Activated CD4-positive, CD25-positive, alpha-beta regulatory T cell treated with anti-CD3 and anti-CD28 coated beads, Interleukin-2, amount 50 U/mL, for 16 hours (primary cell): ENCODE results near the gene KLF7.

Experiments used
- DNase-seq: peaks from one replicate; pipeline ENCODE4 v3.0.0-alpha.2; 2020; ENCODE audit warnings: low read depth, low spot score

The KLF7 gene

GRCh38 chr2:207128867-207129266 is 36.9 kb downstream of the KLF7 start:
- no peak for DNase-seq

- no peak for DNase-seq
These were observed 38.9 kb downstream of the KLF7 start for GRCh38 chr2:207126724-207127308.

- DNase-seq = no peak
These were observed 41.9 kb downstream of the KLF7 start for GRCh38 chr2:207123776-207124391.

DNA sequence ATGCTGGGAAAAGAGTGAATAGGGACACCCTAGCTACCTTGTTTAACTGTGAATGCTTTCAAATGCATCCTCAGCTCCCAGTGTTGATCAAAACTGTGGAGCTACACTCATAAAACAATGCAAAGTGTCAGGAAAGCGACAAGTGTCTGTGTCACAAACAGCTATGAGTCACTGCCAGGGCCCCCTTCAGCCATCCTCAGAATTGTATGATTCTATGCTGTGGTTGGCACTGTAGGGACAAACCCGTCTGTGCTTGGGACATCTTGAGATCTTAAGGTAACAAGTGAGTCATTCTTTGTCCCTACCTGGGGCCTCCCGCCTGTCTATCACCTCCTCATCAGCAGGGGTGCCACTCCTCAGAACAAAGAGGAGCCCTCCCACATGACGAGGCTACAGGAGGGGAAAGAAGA is 42.4 kb downstream of the KLF7 start:
- DNase-seq = peak; percentile 16

GRCh38 chr2:207122651-207123334 is 43.0 kb downstream of the KLF7 start:
- no peak for DNase-seq

DNA sequence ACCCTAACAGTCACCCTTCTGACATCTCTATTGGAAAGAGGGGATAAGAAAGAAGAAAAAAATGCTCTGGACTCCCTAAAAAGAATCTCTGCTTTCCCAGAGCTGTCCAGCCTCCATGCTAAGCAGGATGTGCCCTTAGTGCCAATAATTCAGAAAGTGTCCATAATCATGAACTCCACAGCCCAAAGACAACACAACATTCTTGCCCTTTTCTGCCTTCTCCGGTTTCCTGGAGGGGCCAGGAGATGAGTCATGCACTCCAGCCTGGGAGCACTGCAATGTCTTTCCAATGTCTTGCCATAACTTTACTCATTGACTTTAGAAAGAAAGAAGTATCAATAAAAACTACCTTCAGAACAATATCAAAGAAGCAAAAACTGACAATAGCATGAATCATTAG is 44.0 kb downstream of the KLF7 start:
- DNase-seq = no peak

DNA sequence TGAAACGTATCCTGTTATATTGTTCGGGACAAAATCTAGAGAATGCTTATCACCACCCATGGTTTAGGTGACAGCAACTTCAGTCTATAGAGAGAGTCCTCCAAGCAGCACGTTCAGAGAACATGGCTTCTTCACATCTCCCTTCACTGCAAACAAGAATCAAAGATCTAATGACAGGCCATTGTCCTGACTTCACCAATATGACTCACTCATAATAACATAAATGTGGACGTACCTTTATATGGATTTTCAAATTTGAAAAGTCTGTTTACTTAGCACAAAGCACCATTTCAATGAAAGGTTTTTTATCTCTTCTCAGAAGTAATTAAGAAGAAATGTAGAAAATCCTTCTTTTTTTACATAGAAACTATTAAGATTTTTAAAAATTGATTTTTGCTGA is 46.7 kb downstream of the KLF7 start:
- DNase-seq = no peak

GRCh38 chr2:207117668-207118067 is 48.1 kb downstream of the KLF7 start:
- DNase-seq = no peak

GRCh38 chr2:207115715-207116364 is 49.9 kb downstream of the KLF7 start:
- DNase-seq = no peak

GRCh38 chr2:207113414-207113813 is 52.3 kb downstream of the KLF7 start:
- DNase-seq = no peak

DNA sequence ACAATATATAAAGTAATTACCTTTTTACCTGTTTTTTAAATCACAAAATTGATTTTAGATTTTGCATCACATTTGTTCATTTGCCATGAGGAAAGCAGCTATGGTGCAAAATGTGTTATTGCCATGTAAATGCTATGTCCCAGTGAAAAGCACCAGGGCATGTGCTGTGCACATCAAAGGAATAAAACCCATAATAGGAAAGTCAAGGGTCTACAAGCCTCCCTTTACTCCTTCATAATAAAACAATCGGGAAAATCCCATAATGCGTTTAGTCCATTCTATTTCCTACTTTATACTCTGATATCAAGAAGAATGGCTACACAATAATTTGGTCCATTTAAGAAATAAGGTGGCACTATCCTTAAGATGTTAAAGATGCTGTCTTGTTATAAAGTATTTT is 53.0 kb downstream of the KLF7 start:
- DNase-seq = no peak

DNA sequence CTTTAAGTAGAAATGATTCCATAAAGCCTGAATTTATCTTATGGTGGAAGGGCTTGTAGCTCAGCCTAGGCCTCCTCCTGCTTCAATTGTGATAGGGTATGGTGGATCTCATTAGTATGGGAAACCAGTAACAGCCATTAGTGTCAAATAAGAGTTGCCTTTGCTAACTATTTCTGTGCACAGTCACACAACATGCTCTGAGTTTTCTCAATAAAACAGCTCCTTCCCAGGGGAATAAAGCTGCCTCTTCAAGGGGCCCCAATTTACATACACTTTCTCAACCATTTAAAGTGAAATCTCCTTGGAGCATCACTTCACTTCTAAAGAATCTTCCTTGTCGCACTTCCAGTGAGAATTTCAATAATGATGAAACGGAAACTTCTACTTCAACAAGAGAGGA is 53.4 kb downstream of the KLF7 start:
- DNase-seq = no peak

DNA sequence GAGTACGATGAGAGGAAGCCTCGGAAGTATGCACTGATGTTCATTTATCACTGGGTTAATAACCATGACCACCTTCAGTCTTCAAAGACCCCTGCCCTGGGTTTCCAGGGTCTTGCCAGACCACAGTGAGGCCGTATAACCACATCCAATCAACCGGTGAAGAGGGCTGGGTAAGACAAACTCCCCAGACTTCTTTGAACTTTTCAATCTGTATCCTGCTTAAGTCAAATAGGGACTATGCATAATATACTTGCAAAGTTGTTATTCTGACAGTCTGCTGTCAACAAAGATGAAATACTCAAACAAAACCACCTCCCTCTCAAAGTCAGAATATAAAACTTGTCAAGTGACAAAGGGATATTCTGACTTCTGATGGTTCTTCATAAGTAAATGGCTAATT is 54.0 kb downstream of the KLF7 start:
- DNase-seq = no peak

- DNase-seq = no peak
These were observed 55.0 kb downstream of the KLF7 start for GRCh38 chr2:207110715-207111114.

GRCh38 chr2:207110310-207110709 is 55.4 kb downstream of the KLF7 start:
- DNase-seq = no peak

- DNase-seq = no peak
These were observed 56.0 kb downstream of the KLF7 start for GRCh38 chr2:207109768-207110167.

- no peak for DNase-seq
These were observed 57.3 kb downstream of the KLF7 start for GRCh38 chr2:207108440-207108839.

- DNase-seq = no peak
These were observed 58.2 kb downstream of the KLF7 start for GRCh38 chr2:207107551-207107950.

DNA sequence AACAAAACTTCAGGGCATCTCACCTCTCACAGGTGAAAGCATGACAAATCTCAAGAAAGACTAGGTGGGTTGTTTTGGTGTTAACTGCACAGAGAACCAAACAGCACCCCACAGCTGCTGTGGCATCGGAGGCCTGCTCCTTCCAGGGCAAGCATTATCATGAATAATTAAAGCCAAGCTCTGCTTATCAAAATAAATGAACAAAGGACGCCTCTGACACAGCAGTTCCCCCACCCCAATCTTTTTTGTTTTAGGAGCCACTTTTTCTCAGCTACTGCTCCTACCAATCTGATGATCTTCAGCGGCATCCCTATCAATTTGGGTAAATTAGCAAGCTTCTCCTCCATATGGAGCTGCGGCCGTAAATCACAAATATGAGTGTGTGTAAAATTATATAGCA is 58.6 kb downstream of the KLF7 start:
- no peak for DNase-seq

GRCh38 chr2:207103132-207103531 is 62.6 kb downstream of the KLF7 start:
- DNase-seq = no peak

DNA sequence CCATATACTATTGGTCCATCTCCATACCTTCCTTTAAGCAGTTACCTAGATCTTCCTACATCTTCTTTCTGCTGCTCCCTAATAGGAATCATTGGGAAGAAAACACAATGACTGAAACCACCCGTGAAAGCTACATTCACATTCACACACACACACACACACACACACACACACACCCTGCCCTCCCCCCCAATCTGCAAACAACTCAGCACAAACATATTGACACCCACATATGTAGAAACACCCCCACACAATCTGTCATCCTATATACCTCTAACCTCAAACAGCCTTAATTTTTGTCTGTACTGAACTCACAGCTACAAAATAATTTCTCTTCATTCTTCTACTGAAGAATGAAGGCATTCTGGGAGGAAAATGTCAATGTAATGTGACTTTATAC is 63.8 kb downstream of the KLF7 start:
- DNase-seq = no peak

DNA sequence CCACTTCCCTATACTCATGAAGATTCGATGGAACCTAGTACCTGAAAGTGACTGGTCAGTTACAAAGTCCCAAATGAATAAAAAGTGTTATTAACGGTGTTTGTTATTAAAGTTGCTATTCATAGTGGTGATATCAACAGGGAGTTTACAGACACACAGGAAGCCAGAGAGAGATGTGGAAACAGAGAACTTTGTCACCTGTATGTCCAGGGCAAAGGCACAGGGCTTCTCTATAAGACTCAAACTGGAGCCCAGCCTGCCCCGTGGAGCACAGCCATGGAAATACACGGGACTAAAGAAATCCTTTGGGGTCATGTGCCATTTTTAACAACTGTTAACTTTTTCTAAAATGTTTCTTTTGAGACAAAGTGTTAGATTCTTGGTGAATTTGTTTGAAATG is 68.5 kb downstream of the KLF7 start:
- DNase-seq = no peak

DNA sequence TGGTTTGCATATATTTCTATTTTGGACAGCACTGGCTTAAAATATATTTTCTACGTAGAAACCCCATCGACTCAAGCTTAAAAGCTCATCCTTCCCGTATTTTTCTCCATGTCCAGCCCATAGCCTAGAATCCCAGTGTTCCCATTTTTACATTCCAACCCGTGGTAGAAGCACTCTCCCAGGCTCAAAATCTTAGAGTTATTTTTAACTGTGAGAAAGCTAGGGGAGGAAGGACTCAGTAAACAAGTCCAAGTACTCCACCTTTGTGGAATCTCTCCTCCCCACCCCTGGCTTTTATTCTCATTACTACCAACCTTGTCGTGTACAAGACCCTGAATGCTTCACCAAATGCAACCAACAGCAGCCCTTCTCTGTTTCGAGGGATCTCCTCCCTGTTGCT is 69.8 kb downstream of the KLF7 start:
- DNase-seq = no peak
